HAP-1 (cell line): ENCODE data around the gene MAGEA9.
"Not testable (repeated sequence)": the region's sequence is repeated elsewhere in the genome, so short reads cannot be mapped to it uniquely, and the experiment has no call there.

Source experiments
- DNase-seq, 2 experiments: peaks; one replicate each; pipeline ENCODE4 v3.0.0-alpha.2; 2016 to 2020; ENCODE audit warnings: low spot score in 2 of 2
- H3K27me3 ChIP-seq: fragments of 250-450 bp; sonication (Bioruptor Pico); 2 replicates; pipeline ENCODE4 v1.5.1; 2020; ENCODE audit warnings: low read depth, mild to moderate bottlenecking, moderate library complexity
- H3K36me3 ChIP-seq: fragments of 250-450 bp; sonication (Bioruptor Pico); replicated peaks from 2 replicates; pipeline ENCODE4 v1.5.1; 2020; ENCODE audit warnings: mild to moderate bottlenecking
- H3K4me1 ChIP-seq: fragments of 250-450 bp; sonication (Bioruptor Pico); 2 replicates; pipeline ENCODE4 v1.5.1; 2020; ENCODE audit warnings: mild to moderate bottlenecking
- H3K4me3 ChIP-seq: fragments of 250-450 bp; sonication (Bioruptor Pico); 2 replicates; pipeline ENCODE4 v1.5.1; 2020; ENCODE audit warnings: mild to moderate bottlenecking, moderate library complexity
- H3K9me3 ChIP-seq: fragments of 250-450 bp; sonication (Bioruptor Pico); 2 replicates; pipeline ENCODE4 v1.5.1; 2020; ENCODE audit warnings: mild to moderate bottlenecking, moderate library complexity
- in situ Hi-C: fragments of 300-500 bp; cut with MboI; formaldehyde crosslinking; loops from 3 replicates; pipeline ENCODE4 v1.14.3; 2020; ENCODE audit warnings: low sequenced_read_pairs, inconsistent platforms, mixed read lengths

Gene MAGEA9

GRCh38 chrX:149773768-149774167 lies 8.0 kb upstream of the MAGEA9 start, which contains the start of gene HSFX1:
TSS of gene HSFX1 (plus strand) at chrX:149774068. CDS start at chrX:149774682, 614 bp downstream.
- H3K4me3 ChIP-seq, H3K36me3 ChIP-seq, DNase-seq, in situ Hi-C loops, H3K9me3 ChIP-seq, H3K27me3 ChIP-seq, H3K4me1 ChIP-seq: not testable (repeated sequence)

DNA sequence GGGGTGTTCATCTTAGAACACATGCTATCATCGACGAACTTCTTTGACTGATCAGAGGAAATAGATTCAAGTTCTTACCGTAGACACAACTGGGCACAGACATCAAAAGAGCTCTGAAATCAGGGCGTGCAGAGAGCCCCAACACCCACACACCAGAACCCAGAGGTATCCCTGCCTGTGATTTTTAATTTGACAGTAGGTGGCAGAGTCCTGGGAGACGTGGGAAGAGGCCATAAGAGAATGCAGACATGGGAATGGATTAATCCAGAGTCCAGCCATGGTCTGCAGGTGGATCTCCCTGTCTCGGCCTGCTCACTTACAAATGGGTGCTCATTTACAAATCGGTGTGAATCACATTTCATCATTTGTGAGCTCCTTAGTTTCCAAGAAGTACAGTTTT lies 3.7 kb upstream of the MAGEA9 start:
- in situ Hi-C loops = not testable (repeated sequence)

DNA sequence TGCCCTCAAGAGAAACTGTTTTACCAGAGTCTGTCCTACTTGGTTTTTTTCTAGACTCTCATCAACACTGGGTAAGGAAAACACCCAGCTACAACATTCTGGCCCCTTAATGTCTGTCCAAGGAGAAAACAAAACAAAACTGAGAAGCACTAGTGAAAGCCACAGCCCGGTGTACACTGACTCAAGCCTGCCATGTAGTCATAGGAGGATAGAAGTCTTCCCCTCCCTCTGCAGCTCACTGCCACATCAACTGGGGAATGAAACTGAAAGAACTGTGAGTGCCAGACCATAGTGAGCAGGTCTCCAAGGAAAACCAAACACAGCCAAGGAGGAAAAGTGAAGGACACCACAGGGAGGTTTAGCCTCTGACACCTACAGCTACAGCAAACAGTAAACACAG lies 13.8 kb downstream of the MAGEA9 start:
- H3K4me3 ChIP-seq, H3K4me1 ChIP-seq, H3K9me3 ChIP-seq, DNase-seq, in situ Hi-C loops, H3K36me3 ChIP-seq, H3K27me3 ChIP-seq: not testable (repeated sequence)

More for the DNA sequence above, 3.7 kb upstream of the MAGEA9 start:
- H3K27me3 ChIP-seq, H3K36me3 ChIP-seq, H3K4me3 ChIP-seq, H3K4me1 ChIP-seq, H3K9me3 ChIP-seq, DNase-seq: not testable (repeated sequence)

GRCh38 chrX:149799095-149799714 lies 17.5 kb downstream of the MAGEA9 start:
- Histone ChIP-seq H3K4me1 (no peaks in the 10 kb centered on the region), H3K27me3 (peaks cover 6% of the 10 kb centered on the region; the same call in 1 of the 2 replicates), H3K9me3 (no peaks in the 10 kb centered on the region), H3K4me3 (no peak overlapping the region), H3K36me3 (no peaks in the 10 kb centered on the region)
- in situ Hi-C loops = no loop called here
- DNase-seq = no peak

DNA sequence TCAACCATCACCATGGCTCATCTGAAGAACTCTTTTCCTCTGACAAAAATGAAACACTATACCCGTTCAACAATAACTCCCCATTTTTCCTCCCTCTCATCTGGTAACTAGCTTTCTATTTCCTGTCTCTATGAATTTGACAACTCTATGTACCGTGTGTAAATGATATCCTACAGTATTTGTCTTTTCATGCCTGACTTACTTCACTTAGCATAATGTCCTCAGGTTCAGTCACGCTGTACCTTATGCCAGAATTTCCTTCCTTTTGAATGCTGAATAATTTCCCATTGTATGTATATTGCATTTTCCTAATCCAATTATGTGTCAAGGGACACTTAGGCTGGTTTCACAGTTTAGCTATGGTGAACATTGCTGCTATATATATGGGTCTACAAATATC lies 18.2 kb downstream of the MAGEA9 start:
- no peak overlapping the region for H3K4me3 ChIP-seq
- in situ Hi-C loops = loop anchor here (25.0 kb wide), 1 partner anchor 163 kb away; the partner anchor contains the start of gene TMEM185A
- H3K36me3 ChIP-seq = no peaks in the 10 kb centered on the region
- peaks cover 6% of the 10 kb centered on the region; the same call in 1 of the 2 replicates for H3K27me3 ChIP-seq
- no peaks in the 10 kb centered on the region for H3K9me3 ChIP-seq
- DNase-seq = no peak
- H3K4me1 ChIP-seq = no peaks in the 10 kb centered on the region

DNA sequence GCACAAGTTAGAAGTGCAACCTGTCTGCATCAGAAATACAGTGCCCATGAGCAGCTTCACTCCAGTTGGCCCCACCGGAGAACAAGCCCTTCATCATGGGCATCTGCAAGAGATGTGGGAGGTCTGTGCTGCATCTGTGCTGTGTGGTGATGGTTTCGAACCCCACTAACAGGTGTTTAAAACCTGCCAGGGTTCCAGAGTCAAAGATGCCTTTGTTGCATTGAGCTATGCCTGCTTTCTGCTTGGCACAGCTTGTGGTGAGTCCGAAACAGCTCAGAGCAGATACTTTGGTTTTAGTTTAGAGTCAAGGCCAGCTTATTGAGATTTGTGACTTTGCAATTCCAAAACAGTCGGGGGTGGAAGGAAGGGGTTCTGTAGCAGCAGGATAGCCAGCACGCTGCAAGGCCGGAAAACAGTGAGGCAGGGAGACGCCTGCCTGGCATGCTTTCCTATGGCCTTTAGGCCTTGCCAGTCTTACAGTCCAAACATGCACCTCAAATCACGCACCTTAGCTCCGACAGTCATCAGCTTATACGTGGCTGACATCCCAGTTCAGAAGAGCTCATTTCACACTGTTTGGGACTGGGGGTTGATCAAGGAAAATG lies 21.8 kb downstream of the MAGEA9 start:
- in situ Hi-C loops = loop anchor here (25.0 kb wide), 1 partner anchor 166 kb away; the partner anchor contains the start of gene TMEM185A
- Histone ChIP-seq H3K4me1 (no peaks in the 10 kb centered on the region), H3K9me3 (no peaks in the 10 kb centered on the region), H3K27me3 (peaks cover 4% of the 10 kb centered on the region; the same call in 1 of the 2 replicates), H3K36me3 (no peaks in the 10 kb centered on the region), H3K4me3 (no peak overlapping the region)
- DNase-seq = no peak

GRCh38 chrX:149804102-149804501 lies 22.4 kb downstream of the MAGEA9 start:
- Histone ChIP-seq H3K27me3 (peaks cover 3% of the 10 kb centered on the region; the same call in 1 of the 2 replicates), H3K4me3 (no peak overlapping the region), H3K36me3 (no peaks in the 10 kb centered on the region), H3K4me1 (no peaks in the 10 kb centered on the region), H3K9me3 (no peaks in the 10 kb centered on the region)
- DNase-seq = no peak
- in situ Hi-C loops = loop anchor here (25.0 kb wide), 1 partner anchor 167 kb away; the partner anchor contains the start of gene TMEM185A

DNA sequence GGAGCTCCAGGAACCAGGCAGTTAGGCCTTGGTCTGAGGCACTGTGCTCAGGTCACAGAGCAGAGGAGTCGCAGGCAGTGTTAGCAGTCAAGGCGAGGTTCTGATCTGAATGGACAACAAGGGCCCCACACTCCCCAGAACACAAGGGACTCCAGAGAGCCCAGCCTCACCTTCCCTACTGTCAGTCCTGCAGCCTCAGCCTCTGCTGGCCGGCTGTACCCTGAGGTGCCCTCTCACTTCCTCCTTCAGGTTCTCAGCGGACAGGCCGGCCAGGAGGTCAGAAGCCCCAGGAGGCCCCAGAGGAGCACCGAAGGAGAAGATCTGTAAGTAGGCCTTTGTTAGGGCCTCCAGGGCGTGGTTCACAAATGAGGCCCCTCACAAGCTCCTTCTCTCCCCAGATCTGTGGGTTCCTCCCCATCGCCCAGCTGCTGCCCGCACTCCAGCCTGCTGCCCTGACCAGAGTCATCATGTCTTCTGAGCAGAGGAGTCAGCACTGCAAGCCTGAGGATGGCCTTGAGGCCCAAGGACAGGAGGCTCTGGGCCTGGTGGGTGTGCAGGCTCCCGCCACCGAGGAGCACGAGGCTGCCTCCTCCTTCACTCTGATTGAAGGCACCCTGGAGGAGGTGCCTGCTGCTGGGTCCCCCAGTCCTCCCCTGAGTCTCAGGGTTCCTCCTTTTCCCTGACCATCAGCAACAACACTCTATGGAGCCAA lies 26.2 kb downstream of the MAGEA9 start:
- no peaks in the 10 kb centered on the region for H3K4me1 ChIP-seq
- DNase-seq = no peak
- in situ Hi-C loops = loop anchor here (25.0 kb wide), 1 partner anchor 171 kb away; the partner anchor contains the start of gene TMEM185A
- H3K27me3 ChIP-seq = peaks cover 2% of the 10 kb centered on the region; the same call in 1 of the 2 replicates
- H3K36me3 ChIP-seq = no peaks in the 10 kb centered on the region
- no peaks in the 10 kb centered on the region for H3K9me3 ChIP-seq
- no peak overlapping the region for H3K4me3 ChIP-seq

DNA sequence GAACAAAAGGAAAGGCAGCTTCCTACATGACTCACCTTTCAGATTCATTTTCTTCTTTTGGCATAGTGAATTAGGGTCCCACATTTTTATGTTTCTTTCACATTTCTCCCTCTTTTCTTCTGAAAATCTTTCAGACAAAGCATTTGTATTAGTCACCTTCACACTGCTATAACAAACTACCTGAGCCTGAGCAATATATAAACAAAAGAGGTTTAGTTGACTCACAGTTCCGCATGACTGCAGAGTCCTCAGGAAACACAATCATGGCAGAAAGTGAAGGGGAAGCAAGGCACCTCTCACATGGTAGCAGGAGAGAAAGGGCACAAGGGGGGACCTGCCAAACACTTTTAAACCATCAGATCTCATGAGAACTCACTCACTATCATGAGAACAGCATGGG lies 36.9 kb downstream of the MAGEA9 start:
- H3K4me3 ChIP-seq = no peak overlapping the region
- peaks cover 6% of the 10 kb centered on the region; the same call in 1 of the 2 replicates for H3K27me3 ChIP-seq
- no peaks in the 10 kb centered on the region for H3K36me3 ChIP-seq
- no peaks in the 10 kb centered on the region for H3K4me1 ChIP-seq
- no peak for DNase-seq
- H3K9me3 ChIP-seq = no peaks in the 10 kb centered on the region
- in situ Hi-C loops = loop anchor here (25.0 kb wide), 1 partner anchor 181 kb away; the partner anchor contains the start of gene TMEM185A

DNA sequence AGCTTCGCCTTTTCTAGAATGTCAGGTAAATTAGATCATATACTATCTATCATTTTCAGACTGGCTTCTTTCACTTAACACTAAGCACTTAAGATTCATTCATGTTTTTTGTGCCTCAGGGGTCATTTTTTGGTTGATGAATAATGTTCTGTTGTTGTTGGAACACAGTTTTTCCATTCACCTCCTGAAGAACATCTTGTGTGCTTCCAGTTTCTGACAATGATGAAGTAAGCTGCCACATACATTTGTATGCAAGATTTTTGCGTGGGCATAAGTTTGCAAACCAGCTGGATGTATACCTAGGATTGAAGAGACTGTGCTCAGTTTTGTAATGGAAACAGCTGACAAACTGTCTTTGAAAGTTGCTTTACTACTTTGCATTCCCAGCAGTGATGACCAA lies 37.6 kb downstream of the MAGEA9 start:
- H3K9me3 ChIP-seq = no peaks in the 10 kb centered on the region
- no peak for DNase-seq
- no peak overlapping the region for H3K4me3 ChIP-seq
- no peaks in the 10 kb centered on the region for H3K36me3 ChIP-seq
- peaks cover 5% of the 10 kb centered on the region; the same call in 1 of the 2 replicates for H3K27me3 ChIP-seq
- no peaks in the 10 kb centered on the region for H3K4me1 ChIP-seq
- in situ Hi-C loops = loop anchor here (25.0 kb wide), 1 partner anchor 182 kb away; the partner anchor contains the start of gene TMEM185A

DNA sequence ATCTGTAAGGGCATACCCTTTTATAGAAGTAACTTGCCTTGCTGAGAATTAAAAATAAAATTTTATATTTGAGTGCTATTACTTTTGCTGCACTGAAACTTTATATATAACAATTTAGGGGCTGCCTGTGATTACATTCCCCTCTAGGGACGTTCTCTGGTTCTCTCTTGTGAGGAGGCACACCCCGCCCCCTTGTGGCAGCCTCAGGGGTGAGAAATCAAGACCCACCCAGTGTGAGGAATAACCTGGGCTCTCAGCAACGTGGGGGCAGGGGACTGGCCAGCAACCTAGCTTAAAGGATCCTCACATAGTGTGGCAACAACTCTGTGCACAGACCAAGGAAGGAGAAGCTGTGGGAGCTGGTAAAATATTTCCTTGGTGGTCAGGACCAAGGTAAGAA lies 43.7 kb downstream of the MAGEA9 start:
- H3K9me3 ChIP-seq = no peaks in the 10 kb centered on the region
- H3K36me3 ChIP-seq = no peaks in the 10 kb centered on the region
- H3K27me3 ChIP-seq = peaks cover 4% of the 10 kb centered on the region; the same call in 1 of the 2 replicates
- in situ Hi-C loops = no loop called here
- peak; percentile 20 to 82 for DNase-seq
- H3K4me1 ChIP-seq = no peaks in the 10 kb centered on the region
- H3K4me3 ChIP-seq = no peak overlapping the region

GRCh38 chrX:149827254-149827653 lies 45.5 kb downstream of the MAGEA9 start:
- Histone ChIP-seq H3K9me3 (no peaks in the 10 kb centered on the region), H3K27me3 (peaks cover 4% of the 10 kb centered on the region; the same call in 1 of the 2 replicates), H3K4me1 (no peaks in the 10 kb centered on the region), H3K36me3 (no peaks in the 10 kb centered on the region), H3K4me3 (no peak overlapping the region)
- DNase-seq = no peak
- in situ Hi-C loops = no loop called here

DNA sequence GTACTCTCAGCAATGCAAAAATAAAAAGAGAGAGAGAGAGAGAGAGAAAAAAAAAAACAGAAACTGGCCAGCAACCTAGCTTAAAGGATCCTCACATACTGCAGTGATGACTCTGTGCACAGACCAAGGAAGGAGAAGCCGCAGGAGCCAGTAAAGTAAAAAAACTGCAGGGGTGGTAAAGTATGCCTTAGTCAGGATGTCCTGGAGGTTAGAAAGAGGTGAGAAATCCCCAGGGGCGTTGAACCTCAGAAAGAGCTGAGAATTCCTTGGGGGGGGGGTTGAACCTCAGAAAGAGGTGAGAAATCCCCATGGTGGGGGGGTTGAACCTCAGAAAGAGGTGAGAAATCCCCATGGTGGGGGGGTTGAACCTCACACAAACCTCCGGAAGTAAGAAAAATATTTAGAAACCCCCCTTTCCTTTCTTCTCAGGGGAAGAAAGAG lies 48.0 kb downstream of the MAGEA9 start:
- in situ Hi-C loops = no loop called here
- Histone ChIP-seq H3K4me1 (no peaks in the 10 kb centered on the region), H3K9me3 (no peaks in the 10 kb centered on the region), H3K4me3 (no peak overlapping the region), H3K27me3 (peaks cover 4% of the 10 kb centered on the region; the same call in 1 of the 2 replicates), H3K36me3 (no peaks in the 10 kb centered on the region)
- DNase-seq = no peak
